Tongue (tissue), 2 donors: ENCODE measurements around the gene NPY1R. TPM values are rescaled to one million over a fixed set of nuclear protein-coding genes. Genes with fewer than 3 reads are reported as not detected.

Experiments
- DNase-seq: peaks from one replicate; pipeline ENCODE4 v3.0.0-alpha.2; 2015
- total RNA-seq: library from RNA; depleted of rRNA; stranded (reverse); fragments of >200 nt; gene quantifications from one replicate; pipeline ENCODE4 v1.2.3, GENCODE V29; 2014

The NPY1R gene
- total RNA-seq, result 6.3 TPM

- DNase-seq, result peak; percentile 89
These were observed at the start of gene NPY1R for GRCh38 chr4:163332526-163333406. Gene NPY1R, minus strand, starts transcription at chr4:163332596. Its CDS starts 6,042 bp downstream, at chr4:163326554.

GRCh38 chr4:163380703-163381102 is 48.3 kb upstream of the NPY1R start:
- DNase-seq, result no peak

- no peak for DNase-seq
These were observed 46.3 kb upstream of the NPY1R start for GRCh38 chr4:163378661-163379060.

- DNase-seq, result no peak
These were observed 39.6 kb upstream of the NPY1R start for GRCh38 chr4:163372029-163372428.

GRCh38 chr4:163367651-163368050 is 35.3 kb upstream of the NPY1R start:
- DNase-seq, result no peak

GRCh38 chr4:163356104-163356503 is 23.7 kb upstream of the NPY1R start:
- DNase-seq, result no peak

- no peak for DNase-seq
These were observed 20.7 kb upstream of the NPY1R start for GRCh38 chr4:163353054-163353453.

- DNase-seq, result no peak
These were observed 18.3 kb upstream of the NPY1R start for GRCh38 chr4:163350672-163351071.

GRCh38 chr4:163344147-163345125 is 12.0 kb upstream of the NPY1R start:
- DNase-seq, result peak; percentile 27

GRCh38 chr4:163343604-163344146 is 11.3 kb upstream of the NPY1R start, which contains the start of gene NPY5R:
Gene NPY5R, plus strand, starts transcription at chr4:163343892. Its CDS starts 6,382 bp downstream, at chr4:163350274.
- DNase-seq, result no peak

GRCh38 chr4:163335384-163335783 is 3.0 kb upstream of the NPY1R start:
- DNase-seq, result no peak

- DNase-seq, result peak; percentile 52
These were observed 593 bp downstream of the NPY1R start for GRCh38 chr4:163331629-163332376.

- peak; percentile 18 for DNase-seq
These were observed 1.3 kb downstream of the NPY1R start for GRCh38 chr4:163330916-163331628.

- DNase-seq, result no peak
These were observed 15.3 kb downstream of the NPY1R start for GRCh38 chr4:163317110-163317509.

GRCh38 chr4:163309466-163309865 is 22.9 kb downstream of the NPY1R start:
- DNase-seq, result no peak

GRCh38 chr4:163303069-163303468 is 29.3 kb downstream of the NPY1R start:
- no peak for DNase-seq

- DNase-seq, result no peak
These were observed 32.0 kb downstream of the NPY1R start for GRCh38 chr4:163300445-163300844.

- no peak for DNase-seq
These were observed 37.3 kb downstream of the NPY1R start for GRCh38 chr4:163295138-163295537.

- DNase-seq, result no peak
These were observed 48.1 kb downstream of the NPY1R start for GRCh38 chr4:163284304-163284703.

- no peak for DNase-seq
These were observed 51.5 kb downstream of the NPY1R start for GRCh38 chr4:163280703-163281519.
